ENCODE results near the gene TBC1D8.

TBC1D8 gene

DNA sequence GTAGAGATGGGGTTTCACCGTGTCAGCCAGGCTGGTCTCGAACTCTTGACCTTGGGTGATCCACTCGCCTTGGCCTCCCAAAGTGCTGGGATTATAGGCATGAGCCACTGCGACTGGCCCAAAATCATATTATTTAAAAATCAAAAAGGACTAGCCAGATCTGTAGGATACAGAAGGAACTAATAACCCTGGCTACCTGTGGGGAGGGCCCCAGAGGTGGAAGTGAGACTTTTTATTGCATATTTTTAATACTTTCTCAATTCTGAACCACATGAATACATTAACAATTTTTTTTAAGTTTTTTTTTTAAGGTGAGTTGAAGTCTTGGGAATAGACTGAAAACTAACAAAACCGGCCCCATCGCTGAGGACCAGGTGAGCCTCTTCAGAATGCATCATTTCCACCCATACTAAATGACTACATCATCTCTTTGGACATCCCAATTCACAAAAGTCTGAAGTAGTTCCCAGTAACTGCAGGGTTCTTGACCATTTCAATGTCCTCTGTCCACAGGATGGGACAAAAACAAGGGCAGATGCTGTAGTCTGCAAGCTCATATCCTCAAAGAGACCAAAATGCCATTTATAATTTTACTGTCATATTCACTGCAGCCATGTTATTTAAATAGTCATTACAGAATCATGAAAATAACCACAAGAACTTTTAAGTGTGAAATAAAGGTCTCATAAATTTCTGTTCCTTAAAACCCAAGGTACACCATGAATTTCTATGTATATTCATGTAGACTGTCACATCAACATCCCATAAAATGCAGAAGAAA lies 127.7 kb downstream of the TBC1D8 start:
- DNase-seq = peak; percentile 15

GRCh38 chr2:101022221-101022620 lies 129.0 kb downstream of the TBC1D8 start:
- DNase-seq = peak; percentile 48

- DNase-seq = peak; percentile 44
Observed at GRCh38 chr2:101018934-101019333, 132.2 kb downstream of the TBC1D8 start.

- DNase-seq = peak; percentile 3
Observed at GRCh38 chr2:101017371-101017770, 133.8 kb downstream of the TBC1D8 start.

DNA sequence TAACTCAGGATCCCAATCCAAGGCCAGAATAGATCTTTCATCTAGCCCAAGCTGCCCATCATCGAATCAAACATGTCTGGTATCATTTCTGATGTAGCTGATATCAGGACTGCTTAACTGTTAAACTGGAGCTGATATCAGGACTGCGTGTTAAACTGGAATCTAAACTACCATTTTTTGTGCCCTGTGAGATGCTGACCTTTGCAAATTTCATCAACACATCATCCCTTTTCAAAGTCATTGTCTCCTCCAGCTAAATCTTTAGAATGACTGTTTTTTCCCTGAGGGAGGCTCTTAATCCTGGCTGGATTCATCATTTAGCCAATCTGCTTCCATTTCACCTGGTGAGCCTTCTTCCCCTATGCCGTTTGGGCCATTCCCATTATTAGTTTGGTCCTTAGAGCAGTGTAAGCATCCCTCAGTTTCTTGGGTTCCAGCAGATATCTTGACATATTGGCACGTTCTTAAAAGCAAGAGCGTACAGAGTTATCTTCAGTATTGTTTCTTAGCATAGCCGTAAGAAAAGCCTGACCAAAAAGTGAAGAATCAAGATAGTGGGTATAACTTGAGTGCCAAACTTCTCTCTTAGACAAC lies 136.8 kb downstream of the TBC1D8 start:
- DNase-seq = no peak

GRCh38 chr2:101012706-101013181 lies 138.4 kb downstream of the TBC1D8 start:
- DNase-seq = peak; percentile 58

DNA sequence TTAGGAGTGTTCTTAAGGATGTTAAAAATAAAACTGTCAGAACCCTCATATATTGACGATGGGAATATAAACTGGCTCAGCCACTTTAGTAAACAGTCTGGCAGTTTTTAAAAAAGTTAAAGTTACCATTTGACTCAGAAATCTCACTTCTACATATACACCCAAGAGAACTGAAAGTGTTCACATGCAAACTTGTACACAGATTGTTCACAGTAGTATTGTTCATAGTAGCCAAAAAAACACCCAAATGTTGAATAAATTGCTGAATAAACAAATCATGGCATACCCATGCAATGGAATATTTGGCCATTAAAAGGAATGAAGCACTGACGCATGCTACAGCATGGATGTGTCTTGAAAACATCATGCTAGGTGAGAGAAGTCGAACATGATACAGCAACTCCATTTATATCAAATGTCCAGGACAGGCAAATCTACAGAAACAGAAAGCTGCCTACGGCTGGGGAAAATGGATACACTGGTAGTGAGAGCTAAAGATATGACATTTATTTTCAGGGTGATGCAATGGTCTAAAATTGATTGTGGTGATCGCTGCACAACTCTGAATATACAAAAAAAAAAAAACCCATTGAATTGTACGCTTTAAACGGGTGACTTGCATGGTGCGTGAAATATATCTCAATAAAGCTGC lies 139.0 kb downstream of the TBC1D8 start:
- peak; percentile 32 for DNase-seq

- DNase-seq = peak; percentile 57
Observed at GRCh38 chr2:101011152-101011551, 140.0 kb downstream of the TBC1D8 start.

DNA sequence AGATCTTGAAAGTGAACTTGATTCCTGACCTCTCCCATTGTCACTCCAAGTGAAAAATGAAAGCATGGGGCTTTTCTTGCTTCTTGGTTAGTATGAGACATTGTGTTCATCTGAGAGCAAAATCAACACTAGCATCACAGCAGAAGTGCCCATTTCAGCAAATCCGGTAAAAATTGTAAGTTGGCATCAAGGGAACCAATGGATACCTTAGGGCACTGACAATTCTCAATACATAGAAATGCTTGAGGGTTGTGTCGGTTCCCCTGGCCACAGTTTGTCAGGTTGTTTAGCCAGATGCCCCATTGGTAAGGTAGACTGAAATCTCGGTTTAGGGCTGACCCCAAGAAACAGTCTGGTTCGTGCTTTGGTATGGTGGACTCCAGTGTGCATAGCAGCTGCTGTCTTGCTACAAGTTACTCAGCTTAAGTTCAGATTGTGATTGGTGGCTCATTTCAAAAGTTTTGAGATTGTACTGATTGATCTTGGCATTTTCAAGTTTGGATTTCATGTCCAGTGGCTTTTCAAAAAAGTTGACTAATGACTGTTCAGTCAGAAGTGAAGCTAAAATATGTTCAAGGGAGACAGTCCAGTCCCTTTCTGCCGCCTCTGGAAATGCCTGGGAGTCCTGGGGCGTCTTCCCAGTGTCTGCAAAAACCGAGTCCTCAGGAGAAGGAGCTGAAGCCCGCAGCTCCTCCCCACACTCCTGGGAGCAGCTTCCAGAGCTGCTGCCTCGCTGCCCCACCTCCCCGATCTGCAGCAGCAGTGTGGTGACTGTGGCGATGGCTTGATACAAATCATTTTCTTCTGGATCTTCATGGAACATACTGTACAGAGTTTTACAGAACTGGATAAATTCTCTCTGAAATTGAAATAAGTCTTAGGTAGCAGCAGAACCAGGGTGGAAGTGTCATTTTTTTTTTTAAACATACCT lies 143.5 kb downstream of the TBC1D8 start:
- peak; percentile 66 for DNase-seq

DNA sequence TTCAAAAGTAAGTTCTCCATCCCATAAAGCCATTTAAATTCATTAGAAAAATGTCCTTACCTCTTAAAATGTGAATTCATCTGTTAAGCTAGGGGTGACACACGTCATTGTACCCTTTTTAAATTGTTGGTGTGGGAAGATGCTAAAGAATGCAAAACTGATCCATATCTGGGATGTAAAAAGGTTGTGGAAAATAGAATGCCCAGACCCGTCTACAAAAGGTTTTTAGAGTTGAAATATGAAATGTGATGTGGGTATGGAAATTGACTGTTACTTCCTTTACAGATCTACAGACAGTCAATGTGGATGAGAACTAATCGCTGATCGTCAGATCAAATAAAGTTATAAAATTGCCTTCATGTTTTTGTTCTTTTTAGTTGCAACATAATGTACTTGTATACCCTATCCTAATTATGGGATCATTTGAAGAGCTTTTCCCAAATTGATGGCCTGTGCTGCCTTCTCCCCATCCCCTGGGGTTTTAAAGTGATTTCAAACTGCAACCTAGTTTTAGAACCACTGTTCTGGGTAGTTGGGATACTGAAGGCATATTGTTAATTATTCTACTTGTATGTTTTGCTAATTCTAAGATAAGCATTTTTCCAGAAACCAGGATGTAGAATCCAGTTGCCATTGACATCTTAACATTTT lies 145.0 kb downstream of the TBC1D8 start:
- DNase-seq = no peak

- DNase-seq = no peak
Observed at GRCh38 chr2:101004620-101005325, 146.4 kb downstream of the TBC1D8 start.

DNA sequence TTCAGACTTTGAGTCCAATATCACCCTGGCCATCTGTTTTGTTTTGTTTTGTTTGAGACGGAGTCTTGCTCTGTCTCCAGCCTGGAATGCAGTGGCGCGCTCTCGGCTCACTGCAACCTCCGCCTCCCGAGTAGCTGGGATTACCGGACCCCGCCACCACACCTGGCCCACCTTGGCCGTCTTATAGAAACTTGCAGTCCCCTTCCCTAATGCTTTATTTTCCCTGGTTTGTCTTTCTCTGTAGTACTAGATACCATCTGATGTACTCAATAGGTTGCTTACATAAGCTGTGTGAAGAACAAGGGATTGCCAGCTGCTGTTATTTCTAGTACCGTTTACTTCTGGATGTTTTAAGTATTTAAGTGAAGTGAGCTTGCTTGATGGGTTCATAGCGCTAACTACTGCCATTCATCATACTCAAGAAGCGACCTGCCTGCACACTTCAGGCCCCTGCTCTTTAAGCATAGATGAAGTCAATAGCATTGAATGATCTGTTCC lies 147.9 kb downstream of the TBC1D8 start:
- DNase-seq = no peak

GRCh38 chr2:101002562-101003277 lies 148.5 kb downstream of the TBC1D8 start:
- DNase-seq = no peak

GRCh38 chr2:101001691-101002561 lies 149.3 kb downstream of the TBC1D8 start, which contains the start of gene RPL31:
TSS of gene RPL31 (plus strand) at chr2:101002289. CDS start at chr2:101002702, 413 bp downstream.
- peak; percentile 95 for DNase-seq

DNA sequence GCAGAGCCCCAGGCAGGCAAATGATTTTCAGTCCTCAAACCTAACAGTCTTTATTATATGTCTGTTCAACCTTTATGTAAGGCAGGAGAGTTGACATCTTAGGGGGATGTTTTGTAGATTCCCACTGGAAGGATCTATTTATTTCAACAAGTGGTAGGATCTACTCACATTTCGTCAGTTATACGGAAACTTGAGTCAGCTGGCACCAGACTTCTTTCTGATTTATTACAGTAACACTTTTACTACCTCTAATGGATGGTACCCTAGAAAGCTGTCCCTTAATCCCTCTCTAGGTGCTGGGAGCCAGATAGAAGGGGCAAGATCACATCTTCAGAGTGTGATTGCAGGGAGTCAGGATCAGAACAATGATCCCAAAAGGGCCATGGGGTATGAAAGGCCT lies 151.2 kb downstream of the TBC1D8 start:
- DNase-seq = no peak

DNA sequence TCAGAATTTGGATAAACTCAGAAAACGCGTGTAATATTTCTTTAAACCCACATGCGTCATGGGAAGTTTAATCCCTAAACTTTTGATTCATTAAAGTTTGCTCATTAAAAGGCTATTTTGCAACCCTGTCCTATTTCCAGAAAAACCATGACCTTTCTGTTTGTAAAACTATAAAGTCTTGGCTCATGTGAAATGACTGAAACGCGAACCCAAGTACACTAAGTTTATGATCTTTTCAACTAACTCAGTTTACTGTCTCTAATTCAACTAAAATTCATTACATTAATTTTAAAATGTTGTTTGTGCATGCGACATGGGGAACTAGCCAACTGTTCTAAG lies 153.0 kb downstream of the TBC1D8 start:
- no peak for DNase-seq

DNA sequence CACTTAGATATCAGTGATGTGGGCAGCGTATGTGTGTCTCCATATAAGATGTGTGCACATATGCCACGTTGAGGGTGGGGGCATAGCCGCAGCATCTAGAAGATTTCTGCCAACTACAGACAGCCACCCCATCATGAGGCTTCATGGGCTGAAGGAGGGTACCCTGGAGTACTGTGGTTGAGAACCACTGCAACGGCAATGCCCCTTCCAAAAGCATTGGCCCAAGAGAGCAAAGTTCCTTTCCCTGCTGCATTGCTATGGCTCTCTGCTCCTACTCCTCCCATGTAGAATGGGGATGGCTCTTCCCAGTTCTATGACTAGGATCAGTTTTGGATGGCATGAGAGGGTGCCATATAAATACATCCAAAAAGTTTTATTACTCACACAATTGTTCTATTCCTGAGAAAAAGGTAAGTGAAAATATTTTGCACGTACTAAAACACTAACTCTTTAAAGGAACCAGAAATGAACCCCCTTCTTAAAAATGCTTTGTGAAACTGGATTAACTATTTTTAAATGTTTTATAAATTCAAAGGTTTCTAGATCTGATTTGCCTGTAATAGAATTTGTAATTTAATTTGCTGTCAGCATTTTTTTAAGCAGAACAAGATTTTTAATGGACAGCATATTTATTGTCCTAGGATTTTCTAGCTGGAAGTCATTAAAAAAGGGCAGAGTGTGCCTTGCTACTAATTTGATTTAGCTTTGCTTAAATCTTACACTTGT lies 153.5 kb downstream of the TBC1D8 start:
- DNase-seq = peak; percentile 48

- DNase-seq = peak; percentile 35
Observed at GRCh38 chr2:100995309-100996075, 155.7 kb downstream of the TBC1D8 start.

All from activated CD8-positive, alpha-beta memory T cell treated with anti-CD3 and anti-CD28 coated beads for 24 hours (primary cell).